Calu3 (cell line): ENCODE measurements around the gene ARMC9. TPM values are rescaled to one million over a fixed set of nuclear protein-coding genes. Genes with fewer than 3 reads are reported as not detected.

Experiments
- BruUV-seq: library from RNA; stranded (reverse); fragments of 400-500 nt; replicated peaks from 2 replicates; lab custom pipeline; 2021; lab: Mats Ljungman, UMichigan
- CTCF ChIA-PET: fragments of 300-600 bp; sonication (Branson Sonifier 250); formaldehyde crosslinking; loops from one replicate; lab custom pipeline; 2022; ENCODE audit warnings: antibody characterized with exemption; lab: Charles Lee
- DNase-seq: peaks from one replicate; pipeline ENCODE4 v3.0.0; 2022
- H3K27ac Mint-ChIP-seq: one replicate; pipeline ENCODE4 v1.8.0; 2022; ENCODE audit warnings: mixed read lengths; ENCODE audit not compliant: unreplicated experiment
- H3K27me3 Mint-ChIP-seq: one replicate; pipeline ENCODE4 v1.8.0; 2022; ENCODE audit warnings: mixed read lengths; ENCODE audit not compliant: unreplicated experiment
- H3K36me3 Mint-ChIP-seq: one replicate; pipeline ENCODE4 v1.8.0; 2022; ENCODE audit warnings: mild to moderate bottlenecking, moderate library complexity, mixed read lengths; ENCODE audit not compliant: insufficient read depth, unreplicated experiment
- H3K4me1 Mint-ChIP-seq: one replicate; pipeline ENCODE4 v1.8.0; 2022; ENCODE audit warnings: mild to moderate bottlenecking, low read depth, mixed read lengths; ENCODE audit not compliant: unreplicated experiment
- H3K4me3 Mint-ChIP-seq: one replicate; pipeline ENCODE4 v1.8.0; 2022; ENCODE audit warnings: mild to moderate bottlenecking, low read depth, moderate library complexity, mixed read lengths; ENCODE audit not compliant: unreplicated experiment
- H3K9me3 Mint-ChIP-seq: one replicate; pipeline ENCODE4 v1.8.0; 2022; ENCODE audit warnings: low read depth, mixed read lengths; ENCODE audit not compliant: unreplicated experiment
- intact Hi-C: fragments of 100-400 bp; cut with micrococcal nuclease; formaldehyde crosslinking; loops from one replicate; pipeline ENCODE4 v1.10.0; 2022; ENCODE audit not compliant: unreplicated experiment
- total RNA-seq: library from RNA; stranded (reverse); gene quantifications from 2 replicates; pipeline ENCODE4 v1.2.3, GENCODE V29; 2022
- TF ChIP-seq, protein P1 (sequence below): fragments of 200-600 bp; IDR thresholded peaks from one replicate; pipeline ENCODE4 v1.8.0; 2022; ENCODE audit warnings: antibody characterized with exemption; ENCODE audit not compliant: unreplicated experiment

The ARMC9 gene
- total RNA-seq, 1 experiment from 2014 or later, result 13.6 TPM

DNA sequence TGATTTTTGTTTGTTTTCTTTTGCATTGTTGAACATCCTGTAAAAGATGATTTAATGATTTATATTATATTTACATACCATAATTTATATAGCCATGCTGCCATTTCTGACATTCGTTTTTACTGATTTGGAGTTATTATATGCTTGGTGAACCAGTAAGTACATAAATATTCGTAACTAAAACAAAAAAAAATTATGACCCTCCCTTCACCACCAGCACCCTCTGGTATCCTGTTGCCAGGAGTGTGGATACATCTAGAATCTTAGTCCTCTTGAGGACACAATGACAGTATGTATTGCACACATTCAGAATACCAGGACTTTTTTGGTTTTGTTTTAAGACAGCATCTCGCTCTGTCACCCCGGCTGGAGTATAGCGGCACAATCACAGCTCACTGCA, 153.2 kb downstream of the ARMC9 start:
- Mint-ChIP-seq H3K9me3 (no peaks in the 10 kb centered on the region), H3K4me1 (peaks cover 23% of the 10 kb centered on the region), H3K27ac (no peak overlapping the region), H3K4me3 (no peak overlapping the region), H3K36me3 (no peaks in the 10 kb centered on the region), H3K27me3 (no peaks in the 10 kb centered on the region)
- CTCF ChIA-PET, result no interaction called here
- no peak for DNase-seq
- intact Hi-C loops, result no loop called here
- TF ChIP-seq, protein P1, sequence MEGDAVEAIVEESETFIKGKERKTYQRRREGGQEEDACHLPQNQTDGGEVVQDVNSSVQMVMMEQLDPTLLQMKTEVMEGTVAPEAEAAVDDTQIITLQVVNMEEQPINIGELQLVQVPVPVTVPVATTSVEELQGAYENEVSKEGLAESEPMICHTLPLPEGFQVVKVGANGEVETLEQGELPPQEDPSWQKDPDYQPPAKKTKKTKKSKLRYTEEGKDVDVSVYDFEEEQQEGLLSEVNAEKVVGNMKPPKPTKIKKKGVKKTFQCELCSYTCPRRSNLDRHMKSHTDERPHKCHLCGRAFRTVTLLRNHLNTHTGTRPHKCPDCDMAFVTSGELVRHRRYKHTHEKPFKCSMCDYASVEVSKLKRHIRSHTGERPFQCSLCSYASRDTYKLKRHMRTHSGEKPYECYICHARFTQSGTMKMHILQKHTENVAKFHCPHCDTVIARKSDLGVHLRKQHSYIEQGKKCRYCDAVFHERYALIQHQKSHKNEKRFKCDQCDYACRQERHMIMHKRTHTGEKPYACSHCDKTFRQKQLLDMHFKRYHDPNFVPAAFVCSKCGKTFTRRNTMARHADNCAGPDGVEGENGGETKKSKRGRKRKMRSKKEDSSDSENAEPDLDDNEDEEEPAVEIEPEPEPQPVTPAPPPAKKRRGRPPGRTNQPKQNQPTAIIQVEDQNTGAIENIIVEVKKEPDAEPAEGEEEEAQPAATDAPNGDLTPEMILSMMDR, result no peak
- BruUV-seq, result no TSS peak

DNA sequence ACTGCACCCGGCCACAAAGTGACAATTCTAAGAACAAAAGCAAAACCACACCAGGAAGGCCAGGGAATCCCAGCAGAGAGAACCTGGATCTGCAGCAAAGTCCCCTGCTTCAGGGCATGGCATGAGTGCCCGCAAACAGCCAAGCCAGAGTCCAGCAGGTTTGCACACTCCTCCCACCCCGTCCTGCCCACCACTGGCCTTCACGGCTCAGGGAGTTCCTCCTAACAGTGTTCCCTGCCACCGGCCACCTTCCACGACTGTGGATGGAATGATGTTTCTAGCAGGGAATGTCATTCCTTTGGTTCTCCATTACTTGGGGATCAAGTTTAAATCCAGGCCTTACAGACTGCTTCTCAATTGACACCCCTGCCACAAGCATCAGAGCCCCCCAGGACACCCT, 155.0 kb downstream of the ARMC9 start:
- intact Hi-C loops, result no loop called here
- H3K27me3 Mint-ChIP-seq, result no peaks in the 10 kb centered on the region
- TF ChIP-seq, protein P1, result no peak
- H3K27ac Mint-ChIP-seq, result no peak overlapping the region
- BruUV-seq, result no TSS peak
- H3K4me1 Mint-ChIP-seq, result peaks cover 8% of the 10 kb centered on the region
- no peak overlapping the region for H3K4me3 Mint-ChIP-seq
- CTCF ChIA-PET, result interaction anchor here (0.6 kb wide), 1 partner anchor 465 kb away, joined by 8 read pairs; no protein-coding TSS in a partner anchor
- no peak for DNase-seq
- H3K9me3 Mint-ChIP-seq, result no peaks in the 10 kb centered on the region
- no peaks in the 10 kb centered on the region for H3K36me3 Mint-ChIP-seq

GRCh38 chr2:231355508-231356465, 157.4 kb downstream of the ARMC9 start:
- Mint-ChIP-seq H3K36me3 (no peaks in the 10 kb centered on the region), H3K4me1 (no peaks in the 10 kb centered on the region), H3K9me3 (no peaks in the 10 kb centered on the region), H3K27ac (no peak overlapping the region), H3K4me3 (no peak overlapping the region), H3K27me3 (no peaks in the 10 kb centered on the region)
- intact Hi-C loops, result no loop called here
- no TSS peak for BruUV-seq
- CTCF ChIA-PET, result interaction anchor here (0.7 to 0.8 kb wide), 2 partner anchors 9 to 36 kb away, joined by 4 read pairs; no protein-coding TSS in a partner anchor
- DNase-seq, result no peak
- TF ChIP-seq, protein P1, result no peak

DNA sequence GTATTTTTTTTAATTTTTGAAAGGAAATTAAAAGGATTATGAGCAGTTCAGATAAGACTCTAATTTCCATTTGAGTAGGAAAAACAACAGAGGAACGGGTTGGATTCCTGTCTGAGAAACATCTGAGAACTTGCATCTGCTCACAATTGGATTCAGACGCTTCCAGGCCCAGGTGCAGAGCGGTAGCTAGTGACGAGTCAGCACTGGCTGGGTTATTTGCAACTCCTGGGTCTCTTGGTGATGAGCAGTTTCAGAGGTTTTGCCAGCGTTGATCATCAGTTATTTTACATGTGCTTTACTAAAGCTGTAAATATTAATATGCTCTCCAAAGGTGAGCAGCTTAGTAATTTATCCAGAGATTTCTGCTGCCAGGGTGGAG, 158.0 kb downstream of the ARMC9 start:
- no TSS peak for BruUV-seq

More for the DNA sequence above, 158.0 kb downstream of the ARMC9 start:
- DNase-seq, result no peak
- no peaks in the 10 kb centered on the region for H3K27me3 Mint-ChIP-seq
- no peaks in the 10 kb centered on the region for H3K9me3 Mint-ChIP-seq
- no peaks in the 10 kb centered on the region for H3K36me3 Mint-ChIP-seq
- TF ChIP-seq, protein P1, result no peak
- CTCF ChIA-PET, result interaction anchor here (0.8 kb wide), 1 partner anchor 37 kb away, joined by 4 read pairs; no protein-coding TSS in a partner anchor
- H3K4me3 Mint-ChIP-seq, result no peak overlapping the region
- intact Hi-C loops, result no loop called here
- no peak overlapping the region for H3K27ac Mint-ChIP-seq
- no peaks in the 10 kb centered on the region for H3K4me1 Mint-ChIP-seq
